Endometrium (tissue), 2 donors: ENCODE data around the gene GABBR2.
"Not testable (repeated sequence)": the region's sequence is repeated elsewhere in the genome, so short reads cannot be mapped to it uniquely, and the experiment has no call there.

Source experiments
- FAIRE-seq: peaks from 2 replicates; lab custom pipeline; 2012; peaks lifted over from hg19 to GRCh38; lab: Jason Lieb, UNC
- donor health status: control.
- donor health status: control.

Gene GABBR2

DNA sequence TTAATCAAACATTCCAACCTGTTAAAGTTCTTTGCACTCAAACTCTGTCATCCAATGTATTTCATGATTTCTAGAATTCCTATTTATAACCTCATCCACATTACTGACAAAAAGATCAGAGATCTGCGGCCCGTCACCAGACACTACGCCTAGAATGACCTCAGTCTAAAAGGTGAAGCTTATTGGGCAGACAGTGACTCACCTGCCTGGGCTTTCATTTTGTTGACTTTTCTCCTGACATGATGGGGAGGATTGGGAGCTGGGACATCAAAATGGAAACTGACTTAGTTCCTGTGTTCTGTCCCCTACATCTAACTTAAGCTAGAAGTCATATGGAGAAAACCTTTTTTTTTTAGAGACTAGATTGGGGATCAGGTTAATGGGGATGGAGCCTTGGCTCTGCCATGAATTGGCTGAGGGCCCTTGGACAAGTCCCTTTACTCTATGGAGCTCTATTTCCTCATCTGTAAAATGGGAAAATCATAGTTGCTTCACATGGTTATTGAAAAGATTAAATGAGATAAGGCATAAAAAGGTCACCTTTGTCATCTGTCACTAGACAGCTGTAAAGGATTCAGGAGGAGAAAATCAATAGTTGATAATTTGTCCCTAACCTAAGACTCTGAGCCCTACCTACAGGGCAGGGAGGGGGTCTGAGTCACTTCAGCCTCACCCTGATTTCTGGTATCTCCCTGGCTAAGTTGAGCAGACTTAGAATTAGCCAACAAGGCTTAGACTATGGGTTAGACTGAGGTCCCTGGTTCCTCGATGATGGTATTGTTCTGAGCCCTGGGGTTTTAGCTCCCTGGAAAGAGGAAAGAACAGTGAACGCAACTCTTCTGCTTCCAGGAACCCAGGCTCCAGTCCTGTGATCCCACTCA lies 228.5 kb downstream of the GABBR2 start:
- FAIRE-seq: no peak

GRCh38 chr9:98479449-98479848 lies 229.3 kb downstream of the GABBR2 start:
- FAIRE-seq: no peak

DNA sequence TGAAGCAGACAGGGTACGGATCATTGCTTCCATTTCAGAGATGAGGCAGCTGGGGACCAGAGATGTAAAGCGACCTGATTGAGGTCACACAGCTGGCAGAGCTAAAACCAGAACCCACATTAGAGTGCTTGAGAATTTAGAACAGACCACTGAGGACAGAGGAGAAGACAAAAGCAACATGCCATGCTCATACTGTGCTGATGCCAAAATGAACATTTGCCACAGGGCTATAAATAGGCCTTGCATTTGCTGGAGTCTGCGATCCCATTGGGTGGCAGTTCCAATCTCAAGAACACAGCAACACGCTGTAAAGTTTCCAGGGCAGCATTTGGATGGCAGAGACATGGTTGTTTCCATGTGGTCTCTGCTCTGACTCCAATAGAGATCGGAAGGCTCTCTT lies 230.9 kb downstream of the GABBR2 start:
- no peak for FAIRE-seq

DNA sequence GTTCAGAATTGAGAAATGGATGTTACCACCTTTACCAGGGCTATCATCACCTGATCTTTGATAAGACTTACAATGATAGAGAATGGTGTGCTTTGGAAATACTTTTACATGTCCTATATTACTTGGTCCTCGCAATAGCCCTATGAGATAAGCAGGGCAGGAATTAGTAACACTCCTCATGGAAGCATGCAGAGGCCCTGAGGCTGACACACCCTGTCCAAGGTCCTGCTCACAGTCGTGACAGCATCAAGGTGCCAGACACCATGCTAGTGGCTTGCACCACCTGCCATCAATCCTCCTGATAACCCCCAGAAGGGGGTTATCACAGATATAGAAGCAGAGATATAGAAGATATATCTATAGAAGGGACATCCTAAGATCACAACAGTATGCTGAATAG lies 236.5 kb downstream of the GABBR2 start:
- no peak for FAIRE-seq

DNA sequence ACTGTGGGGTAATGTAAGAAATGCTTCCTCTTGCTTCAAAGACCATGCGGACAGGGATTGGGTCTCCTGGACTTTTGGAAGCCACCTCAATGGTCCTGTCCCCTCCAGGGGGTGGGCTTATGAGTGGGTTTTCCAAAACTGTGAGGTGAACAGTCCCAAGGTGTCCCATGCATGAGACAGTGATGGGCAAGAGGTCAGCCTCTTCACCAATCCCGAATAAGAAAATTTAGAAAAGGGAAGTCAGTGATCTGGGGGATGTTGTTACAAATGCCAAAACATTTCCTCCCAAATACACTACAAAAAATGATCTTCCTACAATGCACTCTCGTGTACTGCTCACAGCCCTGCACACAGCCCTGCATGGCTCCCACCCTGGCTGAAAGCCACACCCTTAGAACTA lies 237.6 kb downstream of the GABBR2 start:
- no peak for FAIRE-seq

DNA sequence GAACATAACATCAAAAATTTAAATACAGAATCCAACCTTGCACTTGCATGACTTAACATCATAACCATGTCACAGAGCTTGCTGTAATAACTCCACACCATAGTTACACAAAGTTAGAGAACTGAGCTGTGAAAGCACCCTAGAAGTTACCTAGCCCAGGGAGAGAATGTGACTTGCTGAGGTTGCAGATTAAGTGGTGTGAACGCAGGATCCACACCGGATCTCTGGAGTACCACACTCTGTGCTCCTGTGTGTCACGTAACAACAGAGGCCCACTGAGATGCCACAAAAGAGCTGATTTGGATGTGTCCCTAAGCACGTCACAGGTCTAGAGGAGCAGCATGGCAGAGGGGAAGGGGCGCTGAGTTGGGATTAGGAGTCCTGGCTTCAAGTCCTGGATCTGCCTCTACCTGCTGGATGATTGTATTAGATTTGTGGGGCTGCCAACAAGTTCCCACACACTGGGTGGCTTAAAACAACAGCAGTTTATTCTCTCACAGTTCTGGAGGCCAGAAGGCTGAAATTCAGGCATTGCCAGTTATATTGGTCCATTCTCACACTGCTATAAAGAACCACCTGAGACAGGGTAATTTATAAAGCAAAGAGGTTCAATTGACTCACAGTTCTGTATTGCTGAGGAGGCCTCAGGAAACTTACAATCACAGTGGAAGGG lies 240.0 kb downstream of the GABBR2 start:
- no peak for FAIRE-seq

DNA sequence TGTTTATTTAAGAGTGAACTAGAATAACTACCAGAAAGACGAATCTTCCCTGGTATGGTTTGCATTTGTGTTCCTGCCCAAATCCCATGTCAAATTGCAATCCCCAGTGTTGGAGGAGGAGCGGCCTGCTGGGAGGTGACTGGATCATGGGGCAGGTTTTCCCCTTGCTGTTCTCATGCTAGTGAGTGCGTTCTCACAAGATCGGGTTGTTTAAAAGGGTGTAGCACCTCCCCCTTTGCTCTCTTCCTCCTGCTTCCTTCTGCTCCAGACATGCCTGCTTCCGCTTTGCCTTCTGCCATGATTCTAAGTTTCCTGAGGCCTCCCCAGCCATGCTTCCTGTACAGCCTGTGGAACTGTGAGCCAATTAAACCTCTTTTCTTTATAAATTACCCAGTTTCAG lies 242.9 kb downstream of the GABBR2 start:
- FAIRE-seq: no peak

DNA sequence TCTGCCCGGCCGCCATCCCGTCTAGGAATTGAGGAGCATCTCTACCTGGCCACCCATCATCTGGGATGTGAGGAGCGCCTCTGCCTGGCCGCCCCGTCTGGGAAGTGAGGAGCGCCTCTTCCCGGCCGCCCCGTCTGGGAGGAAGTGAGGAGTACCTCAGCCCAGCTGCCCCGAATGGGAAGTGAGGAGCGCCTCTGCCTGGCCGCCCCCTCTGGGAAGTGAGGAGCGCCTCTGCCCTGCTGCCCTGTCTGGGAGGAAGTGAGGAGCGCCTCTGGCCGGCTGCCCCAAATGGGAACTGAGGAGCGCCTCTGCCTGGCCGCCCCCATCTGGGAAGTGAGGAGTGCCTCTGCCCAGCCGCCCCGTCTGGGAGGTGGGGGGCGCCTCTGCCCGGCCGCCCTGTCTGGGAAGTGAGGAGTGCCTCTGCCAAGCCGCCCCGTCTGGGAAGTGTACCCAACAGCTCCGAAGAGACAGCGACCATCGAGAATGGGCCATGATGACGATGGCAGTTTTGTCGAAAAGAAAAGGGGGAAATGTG lies 244.5 kb downstream of the GABBR2 start:
- not testable (repeated sequence) for FAIRE-seq

DNA sequence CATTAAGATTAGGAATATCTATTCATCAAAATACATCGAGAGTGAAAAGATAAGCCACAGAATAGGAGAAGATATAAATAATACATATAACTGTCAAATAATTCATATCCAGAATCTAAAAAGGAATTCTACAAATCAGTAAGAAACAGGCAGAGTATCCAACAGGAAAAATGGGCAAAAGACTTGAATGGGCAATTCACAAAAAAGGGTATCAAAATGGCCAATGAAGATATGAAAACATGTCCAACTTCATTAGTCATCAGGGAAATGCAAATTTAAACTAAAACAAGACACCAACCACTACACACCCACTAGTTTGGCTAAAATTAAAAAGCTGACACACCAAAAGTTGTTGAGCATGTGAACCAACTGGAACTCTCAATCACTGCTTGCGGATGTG lies 246.4 kb downstream of the GABBR2 start:
- no peak for FAIRE-seq

GRCh38 chr9:98460704-98461103 lies 248.0 kb downstream of the GABBR2 start:
- FAIRE-seq: no peak

DNA sequence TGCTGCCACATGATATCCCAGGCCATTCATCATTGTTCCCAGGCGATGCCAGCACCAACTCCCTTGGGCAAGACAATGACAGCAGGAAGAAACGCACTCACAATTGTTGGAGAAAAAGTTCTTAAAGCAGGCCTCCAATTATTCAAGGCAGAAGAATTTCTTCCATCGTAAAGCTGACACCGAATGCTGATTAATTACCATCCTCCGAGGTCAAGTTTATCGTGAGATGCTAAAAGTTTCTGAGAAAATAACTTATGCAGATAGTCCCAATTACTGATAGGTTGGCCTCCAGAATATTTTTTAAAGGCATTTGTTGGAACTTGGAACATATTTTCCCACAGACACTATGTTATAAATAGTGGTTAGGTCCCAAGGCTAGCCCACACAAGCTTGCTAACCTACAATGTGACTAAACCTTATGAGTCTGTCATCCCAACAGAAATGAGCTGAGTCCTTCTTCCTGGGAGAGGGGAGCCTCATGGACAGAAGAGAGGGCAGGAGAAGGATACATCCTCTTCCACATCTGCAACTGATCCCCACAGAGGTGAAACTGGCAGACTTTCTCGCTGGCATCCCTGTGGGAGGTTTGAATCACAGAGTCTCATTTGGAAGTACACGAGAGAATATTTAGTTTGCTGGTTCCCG lies 250.9 kb downstream of the GABBR2 start:
- no peak for FAIRE-seq

- no peak for FAIRE-seq
These were observed 252.6 kb downstream of the GABBR2 start for GRCh38 chr9:98456156-98456613.

- FAIRE-seq: no peak
These were observed 253.2 kb downstream of the GABBR2 start for GRCh38 chr9:98455256-98456155.

GRCh38 chr9:98453589-98454311 lies 255.0 kb downstream of the GABBR2 start:
- FAIRE-seq: no peak

GRCh38 chr9:98451576-98451975 lies 257.2 kb downstream of the GABBR2 start:
- FAIRE-seq: no peak

- FAIRE-seq: no peak
These were observed 258.2 kb downstream of the GABBR2 start for GRCh38 chr9:98450496-98450895.

DNA sequence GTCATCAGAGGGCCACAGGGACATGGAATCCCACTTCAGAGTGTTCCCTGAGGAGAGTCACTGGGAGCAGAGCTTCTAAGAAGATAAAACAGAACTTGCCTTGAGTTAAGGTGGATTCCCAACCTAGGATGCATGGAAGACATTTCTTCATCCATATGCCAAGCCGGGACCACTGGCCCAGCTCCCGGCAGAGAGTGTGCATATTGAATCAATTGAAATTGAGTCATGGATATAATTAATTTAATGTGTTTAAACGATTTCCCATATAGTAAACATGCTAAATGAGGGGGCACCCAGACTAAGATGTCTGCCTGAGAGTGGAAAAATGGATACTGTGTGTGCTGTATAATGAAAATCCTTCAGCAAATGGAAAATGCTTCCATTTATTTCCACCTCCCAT lies 258.9 kb downstream of the GABBR2 start:
- no peak for FAIRE-seq

GRCh38 chr9:98445576-98445975 lies 263.2 kb downstream of the GABBR2 start:
- FAIRE-seq: no peak

GRCh38 chr9:98444601-98445000 lies 264.1 kb downstream of the GABBR2 start:
- FAIRE-seq: no peak

- no peak for FAIRE-seq
These were observed 266.2 kb downstream of the GABBR2 start for GRCh38 chr9:98442541-98442940.

DNA sequence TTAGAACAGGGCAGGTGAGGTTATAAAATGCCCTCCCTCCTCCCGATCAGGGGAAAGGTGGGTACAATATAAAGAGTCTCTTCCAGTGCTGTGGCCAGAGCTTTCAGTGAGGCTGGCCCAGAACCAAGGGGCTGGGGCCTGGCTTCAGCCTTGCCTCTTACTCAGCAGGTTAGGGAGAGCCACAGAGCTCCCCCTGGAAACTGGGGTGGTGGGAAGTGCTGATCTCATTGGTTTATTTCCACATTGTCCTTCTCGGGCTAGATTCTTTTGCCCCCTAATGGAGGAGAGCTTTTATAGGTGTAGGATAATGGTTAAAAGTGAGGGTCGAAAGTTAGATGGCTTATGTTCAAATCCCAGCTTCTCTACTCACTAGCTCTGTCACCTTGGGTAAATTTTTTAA lies 266.6 kb downstream of the GABBR2 start:
- FAIRE-seq: no peak
